H9 (cell line): Measurements from ENCODE around the gene CACNA1I. TPM values are rescaled to one million over a fixed set of nuclear protein-coding genes. Genes with fewer than 3 reads are reported as not detected.

Experiments
- DNase-seq: peaks from one replicate; pipeline ENCODE4 v3.0.0-alpha.2; 2017
- H2AFZ ChIP-seq: one replicate; pipeline ENCODE4 v1.6.1; 2013; ENCODE audit warnings: mild to moderate bottlenecking, low read length, control low read depth, moderate library complexity
- H2AK5ac ChIP-seq: 2 replicates; pipeline ENCODE4 v1.6.1; 2013; ENCODE audit warnings: low read length, control low read depth, mixed read lengths; ENCODE audit not compliant: insufficient read length
- H2BK120ac ChIP-seq: one replicate; pipeline ENCODE4 v1.6.1; 2013; ENCODE audit warnings: low read depth, mild to moderate bottlenecking, low read length, control low read depth, inconsistent platforms; ENCODE audit not compliant: poor library complexity, severe bottlenecking
- H2BK12ac ChIP-seq: 2 replicates; pipeline ENCODE4 v1.6.1; 2013; ENCODE audit warnings: low read length, control low read depth, mixed read lengths, low read depth; ENCODE audit not compliant: insufficient read length
- H2BK15ac ChIP-seq: 2 replicates; pipeline ENCODE4 v1.6.1; 2013; ENCODE audit warnings: low read depth, low read length, control low read depth
- H2BK20ac ChIP-seq: one replicate; pipeline ENCODE4 v1.6.1; 2013; ENCODE audit warnings: low read depth, mild to moderate bottlenecking, low read length, control low read depth, inconsistent platforms; ENCODE audit not compliant: poor library complexity, severe bottlenecking
- H2BK5ac ChIP-seq: 2 replicates; pipeline ENCODE4 v1.6.1; 2013; ENCODE audit warnings: low read length, control low read depth, mixed read lengths; ENCODE audit not compliant: insufficient read length
- H3K14ac ChIP-seq: 2 replicates; pipeline ENCODE4 v1.6.1; 2013; ENCODE audit warnings: low read length, control low read depth; ENCODE audit not compliant: insufficient read depth
- H3K18ac ChIP-seq: 2 replicates; pipeline ENCODE4 v1.6.1; 2013; ENCODE audit warnings: low read depth, mild to moderate bottlenecking, mixed read lengths, low read length, control low read depth; ENCODE audit not compliant: insufficient read length
- H3K23ac ChIP-seq: 2 replicates; pipeline ENCODE4 v1.6.1; 2013; ENCODE audit warnings: low read length, control low read depth, mixed read lengths, low read depth; ENCODE audit not compliant: insufficient read length
- H3K23me2 ChIP-seq: 2 replicates; pipeline ENCODE4 v1.6.1; 2013; ENCODE audit warnings: low read depth, mild to moderate bottlenecking, mixed read lengths, low read length, control low read depth; ENCODE audit not compliant: insufficient read length, poor library complexity, severe bottlenecking
- H3K27ac ChIP-seq: 2 replicates; pipeline ENCODE4 v1.5.1; 2013; ENCODE audit warnings: low read length, control low read depth, mixed read lengths, low read depth; ENCODE audit not compliant: insufficient read length
- H3K27me3 ChIP-seq: 2 replicates; pipeline ENCODE4 v1.6.1; 2013; ENCODE audit warnings: low read length, control low read depth, inconsistent platforms; ENCODE audit not compliant: insufficient read depth
- H3K4ac ChIP-seq: 2 replicates; pipeline ENCODE4 v1.6.1; 2013; ENCODE audit warnings: low read depth, mild to moderate bottlenecking, control low read depth, inconsistent platforms, low read length, moderate library complexity
- H3K4me1 ChIP-seq: 2 replicates; pipeline ENCODE4 v1.6.1; 2013; ENCODE audit warnings: low read length, control low read depth, inconsistent platforms; ENCODE audit not compliant: insufficient read depth
- H3K4me2 ChIP-seq: 2 replicates; pipeline ENCODE4 v1.6.1; 2013; ENCODE audit warnings: low read length, control low read depth, mixed read lengths; ENCODE audit not compliant: insufficient read length, insufficient read depth
- H3K56ac ChIP-seq: 2 replicates; pipeline ENCODE4 v1.6.1; 2013; ENCODE audit warnings: low read depth, mild to moderate bottlenecking, mixed read lengths, low read length, control low read depth; ENCODE audit not compliant: insufficient read length
- H3K79me1 ChIP-seq: 2 replicates; pipeline ENCODE4 v1.6.1; 2013; ENCODE audit warnings: low read depth, mild to moderate bottlenecking, moderate library complexity, low read length, control low read depth, inconsistent platforms; ENCODE audit not compliant: insufficient read depth, poor library complexity, severe bottlenecking
- H3K79me2 ChIP-seq: 2 replicates; pipeline ENCODE4 v1.6.1; 2013; ENCODE audit warnings: low read length, control low read depth, inconsistent platforms; ENCODE audit not compliant: insufficient read depth
- H3K9ac ChIP-seq: 2 replicates; pipeline ENCODE4 v1.6.1; 2013; ENCODE audit warnings: low read length, control low read depth, mixed read lengths; ENCODE audit not compliant: insufficient read length; ENCODE audit errors: extremely low read depth
- H3K9me3 ChIP-seq: one replicate; pipeline ENCODE4 v1.6.1; 2013; ENCODE audit warnings: low read depth, low read length, inconsistent platforms; ENCODE audit not compliant: control insufficient read depth
- H3T11ph ChIP-seq: one replicate; pipeline ENCODE4 v1.6.1; 2013; ENCODE audit warnings: mild to moderate bottlenecking, low read length, control low read depth, inconsistent platforms
- H4K20me1 ChIP-seq: one replicate; pipeline ENCODE4 v1.6.1; 2013; ENCODE audit not compliant: control insufficient read depth, insufficient read length, insufficient read depth
- H4K5ac ChIP-seq: 2 replicates; pipeline ENCODE4 v1.6.1; 2013; ENCODE audit warnings: low read depth, mild to moderate bottlenecking, mixed read lengths, low read length, control low read depth; ENCODE audit not compliant: insufficient read length
- H4K8ac ChIP-seq: replicated peaks from 2 replicates; pipeline ENCODE4 v1.6.1; 2013; ENCODE audit warnings: low read length, control low read depth, mixed read lengths, low read depth; ENCODE audit not compliant: insufficient read length
- H4K91ac ChIP-seq: 2 replicates; pipeline ENCODE4 v1.6.1; 2013; ENCODE audit warnings: low read depth, mild to moderate bottlenecking, moderate library complexity, mixed read lengths, low read length, control low read depth; ENCODE audit not compliant: insufficient read length
- H3K27ac Mint-ChIP-seq, 3 experiments: 2 replicates in 2 of 3; 3 replicates in 1 of 3; pipeline ENCODE4 v1.8.0; 2020 to 2021; ENCODE audit warnings: mixed read lengths in 3 of 3, mild to moderate bottlenecking in 1 of 3, moderate library complexity in 1 of 3
- H3K27me3 Mint-ChIP-seq: 2 replicates; pipeline ENCODE4 v1.8.0; 2021; ENCODE audit warnings: low read depth, mild to moderate bottlenecking, moderate library complexity, mixed read lengths
- H3K36me3 Mint-ChIP-seq, 3 experiments: 2 replicates in 2 of 3; 3 replicates in 1 of 3; pipeline ENCODE4 v1.8.0; 2020 to 2021; ENCODE audit warnings: low read depth in 3 of 3, mixed read lengths in 3 of 3; ENCODE audit not compliant: insufficient read depth in 1 of 3
- H3K4me1 Mint-ChIP-seq, 2 experiments: 2 replicates each; pipeline ENCODE4 v1.8.0; 2020; ENCODE audit warnings: mixed read lengths in 2 of 2
- H3K4me3 Mint-ChIP-seq, 2 experiments: 2 replicates in 1 of 2; 3 replicates in 1 of 2; pipeline ENCODE4 v1.8.0; 2020 to 2021; ENCODE audit warnings: mild to moderate bottlenecking in 2 of 2, mixed read lengths in 2 of 2, moderate library complexity in 1 of 2
- H3K9me3 Mint-ChIP-seq, 2 experiments: 2 replicates in 1 of 2; 3 replicates in 1 of 2; pipeline ENCODE4 v1.8.0; 2020; ENCODE audit warnings: mild to moderate bottlenecking in 2 of 2, mixed read lengths in 2 of 2, moderate library complexity in 1 of 2
- CTCF ChIP-seq: fragments of 200-600 bp; sonication (generic); conservative IDR thresholded peaks from 3 replicates; pipeline ENCODE4 v1.8.0; 2021; ENCODE audit warnings: antibody characterized with exemption, mild to moderate bottlenecking
- WGBS: extraction: QIAGEN DNeasy Blood & Tissue Kit; methylation state at CpG from one replicate; pipeline ENCODE4 v1.1.7; 2013; ENCODE audit warnings: missing lambda C conversion rate, low lambda C conversion rate, mixed read lengths; ENCODE audit not compliant: insufficient read length; ENCODE audit errors: extremely low coverage; 5-methylcytosine and 5-hydroxymethylcytosine counted together
- total RNA-seq: library from RNA; stranded (reverse); gene quantifications from 2 replicates; pipeline ENCODE4 v1.2.1, GENCODE V29; 2021

The CACNA1I gene
- total RNA-seq, 1 experiment from 2014 or later = 0.50 TPM

GRCh38 chr22:39646398-39647063, 76.0 kb downstream of the CACNA1I start:
- Histone ChIP-seq H3K4ac (no peak overlapping the region), H3K79me2 (no peaks in the 10 kb centered on the region), H2BK120ac (no peak overlapping the region), H3K56ac (no peak overlapping the region), H3K14ac (no peak overlapping the region; the same call in 1 of the 2 replicates), H3K9me3 (no peaks in the 10 kb centered on the region), H2AFZ (no peak overlapping the region), H2BK5ac (no peak overlapping the region), H2BK12ac (no peak overlapping the region), H2BK20ac (no peak overlapping the region), H3K79me1 (no peaks in the 10 kb centered on the region), H4K5ac (no peak overlapping the region), H3K23me2 (no peaks in the 10 kb centered on the region), H2AK5ac (no peak overlapping the region), H3K4me1 (no peaks in the 10 kb centered on the region), H3K23ac (no peak overlapping the region), H3K18ac (no peak overlapping the region), H4K8ac (no peak overlapping the region), H3T11ph (no peak overlapping the region), H4K91ac (no peak overlapping the region), H3K9ac (no peak overlapping the region), H3K27ac (no peak overlapping the region), H3K27me3 (no peaks in the 10 kb centered on the region), H2BK15ac (no peak overlapping the region), H4K20me1 (no peaks in the 10 kb centered on the region), H3K4me2 (no peak overlapping the region)
- no peaks in the 10 kb centered on the region for H3K9me3 Mint-ChIP-seq
- DNase-seq = no peak
- peak overlapping the region in 1 of 3 experiments; percentile 87; a peak in 2 of 7 replicates for H3K27ac Mint-ChIP-seq
- no peaks in the 10 kb centered on the region for H3K36me3 Mint-ChIP-seq
- TF ChIP-seq CTCF = no peak
- peaks cover 0 to 4% of the 10 kb centered on the region in 2 experiments; a peak in 1 of 4 replicates for H3K4me1 Mint-ChIP-seq
- peaks cover 3% of the 10 kb centered on the region for H3K27me3 Mint-ChIP-seq
- no CpG with 5 or more reads among the region's 31 CpGs for WGBS
- H3K4me3 Mint-ChIP-seq = no peak overlapping the region
